MCF 10A (cell line): ENCODE measurements around the gene SSH2. TPM values are rescaled to one million over a fixed set of nuclear protein-coding genes. Genes with fewer than 3 reads are reported as not detected.

Source experiments
- BruUV-seq: library from RNA; stranded (reverse); fragments of 400-500 nt; replicated peaks from 2 replicates; lab custom pipeline; 2021; lab: Mats Ljungman, UMichigan
- CTCF ChIA-PET: fragments of 300-600 bp; sonication (Branson Sonifier 250); formaldehyde crosslinking; extraction: SDS; loops from one replicate; lab custom pipeline; 2021; ENCODE audit warnings: antibody characterized with exemption, inconsistent platforms; lab: Yijun Ruan, JAX
- POLR2A ChIA-PET: fragments of 300-600, 350-650 bp; sonication (Branson Sonifier 250); formaldehyde crosslinking; extraction: SDS; loops from one replicate; lab custom pipeline; 2020; ENCODE audit warnings: antibody characterized with exemption, inconsistent platforms; lab: Yijun Ruan, JAX
- DNase-seq: peaks from one replicate; pipeline ENCODE4 v3.0.0-alpha.2; 2018; ENCODE audit not compliant: unreplicated experiment
- H3K27ac Mint-ChIP-seq: one replicate; pipeline ENCODE4 v1.8.0; 2022; ENCODE audit warnings: mild to moderate bottlenecking, low read depth, mixed read lengths; ENCODE audit not compliant: unreplicated experiment
- H3K27me3 Mint-ChIP-seq: one replicate; pipeline ENCODE4 v1.8.0; 2022; ENCODE audit warnings: mixed read lengths; ENCODE audit not compliant: insufficient read depth, unreplicated experiment
- H3K36me3 Mint-ChIP-seq: one replicate; pipeline ENCODE4 v1.8.0; 2022; ENCODE audit warnings: mild to moderate bottlenecking, moderate library complexity, mixed read lengths; ENCODE audit not compliant: insufficient read depth, unreplicated experiment
- H3K4me1 Mint-ChIP-seq: one replicate; pipeline ENCODE4 v1.8.0; 2022; ENCODE audit warnings: mixed read lengths; ENCODE audit not compliant: insufficient read depth, unreplicated experiment
- H3K4me3 Mint-ChIP-seq: one replicate; pipeline ENCODE4 v1.8.0; 2022; ENCODE audit warnings: mild to moderate bottlenecking, moderate library complexity, mixed read lengths; ENCODE audit not compliant: unreplicated experiment
- H3K9me3 Mint-ChIP-seq: one replicate; pipeline ENCODE4 v1.8.0; 2022; ENCODE audit warnings: mixed read lengths; ENCODE audit not compliant: unreplicated experiment
- CTCF ChIP-seq: fragments of 200-600 bp; IDR thresholded peaks from one replicate; pipeline ENCODE4 v1.8.0; 2022; ENCODE audit warnings: antibody characterized with exemption, mild to moderate bottlenecking; ENCODE audit not compliant: unreplicated experiment
- intact Hi-C: fragments of 100-400 bp; cut with micrococcal nuclease; formaldehyde crosslinking; loops from 2 replicates; pipeline ENCODE4 v1.14.1; 2022
- total RNA-seq: library from RNA; stranded (reverse); gene quantifications from 2 replicates; pipeline ENCODE4 v1.2.3, GENCODE V29; 2022

SSH2 gene
- total RNA-seq, 1 experiment from 2014 or later, result 21.9 TPM

DNA sequence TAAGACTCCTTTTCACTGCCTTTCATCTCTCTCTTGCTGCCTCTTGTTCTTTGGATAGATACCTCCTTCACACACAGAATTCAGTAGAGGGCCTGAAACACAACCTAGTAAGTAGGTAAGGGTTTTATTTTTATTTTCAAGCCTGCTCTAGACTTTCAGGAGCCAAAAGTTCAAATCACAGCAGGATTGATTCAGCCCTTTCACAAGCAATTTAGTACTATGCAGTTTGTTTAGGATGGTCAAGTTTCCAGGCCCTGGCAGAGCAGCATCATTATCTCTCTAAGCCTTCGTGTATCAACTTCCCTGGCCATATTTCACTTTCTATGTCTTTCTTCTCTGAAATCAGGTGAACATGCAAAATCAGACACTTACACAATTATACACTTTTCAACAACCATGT, 158.5 kb downstream of the SSH2 start:
- no peak for TF ChIP-seq CTCF
- DNase-seq, result no peak
- H3K36me3 Mint-ChIP-seq, result no peaks in the 10 kb centered on the region
- H3K9me3 Mint-ChIP-seq, result no peaks in the 10 kb centered on the region
- no peaks in the 10 kb centered on the region for H3K4me1 Mint-ChIP-seq
- BruUV-seq, result no TSS peak
- intact Hi-C loops, result no loop called here
- H3K27me3 Mint-ChIP-seq, result no peaks in the 10 kb centered on the region
- CTCF ChIA-PET, result no interaction called here
- H3K4me3 Mint-ChIP-seq, result no peak overlapping the region
- POLR2A ChIA-PET, result interaction anchor here (0.7 kb wide), 1 partner anchor 132 kb away, joined by 3 read pairs; no protein-coding TSS in a partner anchor
- no peak overlapping the region for H3K27ac Mint-ChIP-seq

GRCh38 chr17:29769225-29769624, 160.8 kb downstream of the SSH2 start:
- TF ChIP-seq CTCF, result no peak
- H3K27ac Mint-ChIP-seq, result no peak overlapping the region
- no peak for DNase-seq
- no peaks in the 10 kb centered on the region for H3K27me3 Mint-ChIP-seq
- H3K4me1 Mint-ChIP-seq, result no peaks in the 10 kb centered on the region
- no peaks in the 10 kb centered on the region for H3K9me3 Mint-ChIP-seq
- POLR2A ChIA-PET, result interaction anchor here (1.0 kb wide), 1 partner anchor 130 kb away, joined by 3 read pairs; no protein-coding TSS in a partner anchor
- intact Hi-C loops, result no loop called here
- CTCF ChIA-PET, result interaction anchor here (1.0 to 1.6 kb wide), 3 partner anchors 10 to 130 kb away, joined by 5 to 18 read pairs (median 5); no protein-coding TSS in a partner anchor
- no peaks in the 10 kb centered on the region for H3K36me3 Mint-ChIP-seq
- no TSS peak for BruUV-seq
- H3K4me3 Mint-ChIP-seq, result no peak overlapping the region

DNA sequence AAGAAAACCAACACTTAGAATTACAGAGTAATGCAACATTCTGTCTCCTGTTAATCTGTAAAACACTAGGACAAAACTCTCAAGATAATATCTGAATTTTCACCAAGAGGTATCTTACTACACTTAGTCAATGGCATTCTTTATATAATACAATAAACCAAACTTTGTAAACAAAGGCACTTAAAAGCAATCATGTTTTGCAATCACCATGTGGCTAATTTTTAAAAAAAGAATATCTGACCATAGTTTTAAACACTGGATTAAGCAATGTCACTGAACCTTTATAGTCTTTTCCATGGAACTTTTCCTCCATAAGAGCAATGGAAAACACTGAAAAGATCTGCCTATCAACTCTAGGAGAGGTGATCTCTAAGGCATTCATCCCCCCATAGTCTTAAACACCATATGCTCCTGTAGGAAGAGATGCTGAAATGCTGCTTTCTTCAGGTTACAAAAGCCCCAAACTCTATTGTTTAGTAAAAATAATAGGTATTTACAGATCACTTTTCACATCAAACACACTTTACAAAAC, 163.2 kb downstream of the SSH2 start:
- Mint-ChIP-seq H3K9me3 (no peaks in the 10 kb centered on the region), H3K36me3 (no peaks in the 10 kb centered on the region), H3K27ac (no peak overlapping the region), H3K27me3 (no peaks in the 10 kb centered on the region), H3K4me1 (no peaks in the 10 kb centered on the region), H3K4me3 (no peak overlapping the region)
- ChIA-PET POLR2A (interaction anchor here (0.6 to 0.7 kb wide), 2 partner anchors 111 to 1297 kb away, joined by 3 to 4 read pairs; no protein-coding TSS in a partner anchor), CTCF (interaction anchor here (1.4 kb wide), 1 partner anchor 12 kb away, joined by 4 read pairs; no protein-coding TSS in a partner anchor)
- no peak for DNase-seq
- TF ChIP-seq CTCF, result no peak
- intact Hi-C loops, result no loop called here
- no TSS peak for BruUV-seq

- BruUV-seq, result no TSS peak
- Mint-ChIP-seq H3K36me3 (no peaks in the 10 kb centered on the region), H3K27me3 (no peaks in the 10 kb centered on the region), H3K4me1 (peaks cover 13% of the 10 kb centered on the region), H3K27ac (no peak overlapping the region), H3K9me3 (no peaks in the 10 kb centered on the region), H3K4me3 (no peak overlapping the region)
- intact Hi-C loops, result no loop called here
- POLR2A ChIA-PET, result interaction anchor here (1.0 to 1.2 kb wide), 4 partner anchors 14 to 126 kb away, joined by 3 to 4 read pairs (median 4); no protein-coding TSS in a partner anchor
- CTCF ChIA-PET, result interaction anchor here (0.9 to 1.4 kb wide), 4 partner anchors 11 to 166 kb away, joined by 3 to 7 read pairs (median 4); no protein-coding TSS in a partner anchor
- no peak for TF ChIP-seq CTCF
- no peak for DNase-seq
Measured at GRCh38 chr17:29764748-29765147, 165.3 kb downstream of the SSH2 start.
